Measurements from ENCODE around the gene LEMD1.

The LEMD1 gene

DNA sequence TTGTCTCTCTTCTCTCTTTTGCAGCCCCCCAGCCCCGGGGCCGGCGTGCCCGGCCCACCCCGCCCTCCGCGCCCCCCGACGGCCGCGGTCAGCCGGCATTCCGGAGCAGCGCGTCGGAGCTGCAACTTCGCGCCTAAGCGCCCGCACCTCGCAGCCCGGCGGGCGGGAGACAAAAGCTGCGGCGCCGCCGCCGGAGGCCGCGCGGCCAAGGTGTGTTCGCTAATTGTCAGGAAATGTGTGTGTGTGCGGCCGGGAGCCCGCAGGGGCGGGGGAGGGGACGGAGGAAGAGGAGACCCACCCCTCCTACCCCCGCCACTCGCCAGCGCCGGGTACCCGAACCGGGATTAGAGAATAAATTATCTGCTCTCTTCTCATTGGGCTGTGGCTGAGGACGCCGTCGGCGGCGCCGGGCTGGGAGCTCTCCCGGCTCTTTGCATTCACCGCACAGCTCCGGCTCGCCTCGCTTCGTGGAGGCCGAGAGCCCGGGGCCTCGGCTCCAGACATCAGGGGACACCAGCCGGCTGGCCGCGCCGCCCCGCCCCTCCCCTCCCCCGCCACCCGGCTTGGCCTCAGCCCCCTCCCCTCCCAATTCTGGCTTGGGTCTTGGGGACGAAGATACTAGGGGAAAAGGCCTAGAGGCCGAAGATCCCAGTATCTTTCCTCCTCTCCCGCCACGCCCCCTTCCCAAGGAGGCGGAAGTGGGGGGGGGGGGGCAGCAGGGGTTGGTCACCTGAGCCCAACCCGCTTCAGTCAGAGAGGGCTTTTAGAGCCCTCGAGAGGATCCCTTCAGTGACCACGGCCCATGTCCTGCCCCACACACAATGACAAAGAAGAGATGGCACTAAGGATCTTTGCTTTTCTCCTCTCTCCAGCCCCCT lies 35.3 kb upstream of the LEMD1 start:
- TF ChIP-seq TAF1 (IDR thresholded peaks at IDR 0.05; ENCODE audit: borderline replicate concordance, insufficient read depth, low read length), result no peak
- no peak for TF ChIP-seq FOXP2 (optimal IDR thresholded peaks at IDR 0.05; ENCODE audit: borderline replicate concordance, extremely low read depth, extremely low read length, insufficient read depth)
- TF ChIP-seq REST (IDR thresholded peaks at IDR 0.05; ENCODE audit: insufficient read depth in 1 of 2, low read depth in 2 of 2, low read length in 2 of 2), result no peak
- TF ChIP-seq SIN3A (IDR thresholded peaks at IDR 0.05; ENCODE audit: borderline replicate concordance, insufficient read depth, low read length), result no peak
- TF ChIP-seq POLR2AphosphoS5 (IDR thresholded peaks at IDR 0.05; ENCODE audit: low read depth, low read length), result no peak

- no peak for TF ChIP-seq FOXP2 (optimal IDR thresholded peaks at IDR 0.05; ENCODE audit: borderline replicate concordance, extremely low read depth, extremely low read length, insufficient read depth)
- no peak for TF ChIP-seq TAF1 (IDR thresholded peaks at IDR 0.05; ENCODE audit: borderline replicate concordance, insufficient read depth, low read length)
- no peak for TF ChIP-seq POLR2AphosphoS5 (IDR thresholded peaks at IDR 0.05; ENCODE audit: low read depth, low read length)
- no peak for TF ChIP-seq SIN3A (IDR thresholded peaks at IDR 0.05; ENCODE audit: borderline replicate concordance, insufficient read depth, low read length)
- TF ChIP-seq REST (IDR thresholded peaks at IDR 0.05; ENCODE audit: insufficient read depth in 1 of 2, low read depth in 2 of 2, low read length in 2 of 2), result no peak
These were observed 34.6 kb upstream of the LEMD1 start for GRCh38 chr1:205456383-205456867.

- TF ChIP-seq SIN3A (IDR thresholded peaks at IDR 0.05; ENCODE audit: borderline replicate concordance, insufficient read depth, low read length) (no peak), TAF1 (IDR thresholded peaks at IDR 0.05; ENCODE audit: borderline replicate concordance, insufficient read depth, low read length) (no peak), POLR2AphosphoS5 (IDR thresholded peaks at IDR 0.05; ENCODE audit: low read depth, low read length) (no peak), FOXP2 (optimal IDR thresholded peaks at IDR 0.05; ENCODE audit: borderline replicate concordance, extremely low read depth, extremely low read length, insufficient read depth) (no peak), REST (IDR thresholded peaks at IDR 0.05; ENCODE audit: insufficient read depth in 1 of 2, low read depth in 2 of 2, low read length in 2 of 2) (no peak)
These were observed 33.9 kb upstream of the LEMD1 start, which contains the start of gene BLACAT1 for GRCh38 chr1:205455581-205456382. Gene BLACAT1, minus strand, starts transcription at chr1:205456045.

DNA sequence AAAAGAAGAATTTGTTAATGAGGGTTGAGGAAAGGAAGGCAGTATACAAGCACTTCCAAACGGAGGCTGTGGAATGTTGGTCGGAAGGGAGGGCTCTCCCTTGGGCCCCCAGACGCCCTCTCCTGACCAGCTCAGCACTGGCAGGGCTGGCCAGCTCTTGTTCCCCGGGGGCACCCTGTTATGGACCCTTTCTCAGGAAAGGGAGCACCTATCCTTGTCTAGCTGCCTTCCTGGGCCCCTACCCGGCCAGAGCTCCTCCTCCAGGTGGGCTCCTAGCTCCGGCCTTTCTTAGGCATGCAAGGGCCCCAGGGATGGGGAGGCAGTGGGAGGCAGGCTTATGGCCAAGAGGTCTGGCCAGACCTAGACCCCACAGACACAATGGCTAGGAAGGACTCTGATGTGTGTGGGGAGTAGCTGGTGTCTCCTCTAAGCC lies 33.1 kb upstream of the LEMD1 start:
- TF ChIP-seq SIN3A (IDR thresholded peaks at IDR 0.05; ENCODE audit: borderline replicate concordance, insufficient read depth, low read length) (no peak), REST (IDR thresholded peaks at IDR 0.05; ENCODE audit: insufficient read depth in 1 of 2, low read depth in 2 of 2, low read length in 2 of 2) (no peak), TAF1 (IDR thresholded peaks at IDR 0.05; ENCODE audit: borderline replicate concordance, insufficient read depth, low read length) (no peak), FOXP2 (optimal IDR thresholded peaks at IDR 0.05; ENCODE audit: borderline replicate concordance, extremely low read depth, extremely low read length, insufficient read depth) (no peak), POLR2AphosphoS5 (IDR thresholded peaks at IDR 0.05; ENCODE audit: low read depth, low read length) (no peak)
